ENCODE results near the gene CHRNE. TPM values are rescaled to one million over a fixed set of nuclear protein-coding genes. Genes with fewer than 3 reads are reported as not detected.
A peak's percentile ranks its signal among the peaks of the same experiment; 100 is the strongest.

The CHRNE gene
- total and polyA plus RNA-seq, 2 of the 8 experiments (the other 6 are each of a cell fraction or from before 2014, with no cell fraction given) = 0.15 to 0.33 TPM

DNA sequence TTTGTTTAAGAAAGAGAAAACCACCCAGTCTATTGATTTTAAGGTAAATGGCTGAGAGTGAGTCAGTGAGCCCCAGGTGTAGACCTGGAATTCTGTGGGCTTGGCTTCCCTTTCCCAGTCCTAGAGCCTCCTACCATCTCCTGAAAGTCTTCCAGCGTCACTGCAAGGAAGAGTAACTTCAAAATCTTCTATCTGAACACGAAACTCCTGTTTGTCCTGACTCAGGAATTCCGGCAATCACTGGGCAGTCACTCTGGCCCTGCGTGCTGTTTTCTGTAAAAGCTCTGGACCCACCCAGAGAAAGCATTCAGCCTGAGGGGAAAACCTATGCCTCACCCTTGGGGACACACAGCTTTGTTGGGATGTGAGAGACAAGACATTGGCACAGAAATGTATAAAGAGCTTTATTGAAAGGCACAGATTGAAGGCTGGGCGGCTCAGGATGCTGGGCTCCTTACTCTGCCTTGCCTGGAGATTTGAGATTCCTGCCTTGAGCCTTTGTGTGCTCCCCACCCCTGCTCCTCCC is 53.8 kb downstream of the CHRNE start:
- H3K9ac ChIP-seq (replicated peaks in 1 of 4; ENCODE audit: extremely low read depth in 1 of 4, low read depth in 3 of 4, low read length in 3 of 4) = peak overlapping the region in 2 of 4 experiments; percentile 31 to 42; a peak in 4 of 7 replicates
- DNase-seq (ENCODE audit: low read depth in 1 of 2, low spot score in 2 of 2) = peak in 1 of 2 experiments; percentile 47

More for the DNA sequence above, 53.8 kb downstream of the CHRNE start:
- Histone ChIP-seq H2BK12ac (ENCODE audit: low read depth, low read length) (peak overlapping the region; percentile 52), H3K18ac (ENCODE audit: extremely low read depth, low read length) (peak overlapping the region; percentile 78; the same call in 1 of the 2 replicates), H2AK5ac (ENCODE audit: low read depth, low read length) (no peak overlapping the region), H2BK120ac (replicated peaks; ENCODE audit: low read depth, low read length) (peak overlapping the region; percentile 57), H2AFZ (ENCODE audit: low read length) (no peak overlapping the region), H3K23me2 (ENCODE audit: low read depth, low read length) (peaks cover 7% of the 10 kb centered on the region; the same call in 1 of the 2 replicates), H3K27ac (ENCODE audit: low read depth, low read length) (peak overlapping the region; percentile 73), H2BK5ac (ENCODE audit: low read depth, low read length) (peak overlapping the region; percentile 84), H4K5ac (ENCODE audit: insufficient read length, low read depth, low read length) (peak overlapping the region; percentile 38), H3K4me2 (ENCODE audit: insufficient read depth in 1 of 2, low read depth in 2 of 2, low read length in 2 of 2) (peak overlapping the region; percentile 47 to 58), H3K56ac (replicated peaks; ENCODE audit: insufficient read length, low read depth, low read length) (no peak overlapping the region), H4K91ac (replicated peaks; ENCODE audit: insufficient read length, low read length) (peak overlapping the region; percentile 83), H3K14ac (ENCODE audit: insufficient read length) (no peak overlapping the region), H4K20me1 (replicated peaks in 1 of 2; ENCODE audit: control insufficient read depth in 1 of 2, insufficient read depth in 2 of 2, low read length in 2 of 2) (no peaks in the 10 kb centered on the region), H3K4ac (replicated peaks; ENCODE audit: insufficient read length, low read depth, low read length) (peak overlapping the region; percentile 27), H3K79me2 (ENCODE audit: control insufficient read depth in 1 of 2, insufficient read depth in 2 of 2, low read length in 2 of 2) (peaks cover 4 to 59% of the 10 kb centered on the region in 2 experiments), H3K27me3 (replicated peaks in 1 of 4; ENCODE audit: control insufficient read depth in 3 of 4, extremely low read depth in 1 of 4, insufficient read depth in 3 of 4, low read length in 3 of 4) (no peaks in the 10 kb centered on the region), H3K9me3 (ENCODE audit: insufficient read depth in 2 of 2, low read depth in 1 of 2, low read length in 1 of 2) (no peaks in the 10 kb centered on the region), H3K4me3 (ENCODE audit: extremely low read depth in 1 of 4, insufficient read depth in 2 of 4, low read depth in 3 of 4, low read length in 4 of 4) (peak overlapping the region in 1 of 4 experiments; percentile 32; a peak in 1 of 8 replicates), H2BK20ac (ENCODE audit: low read length) (no peak overlapping the region), H3K4me1 (replicated peaks in 1 of 4; ENCODE audit: control insufficient read depth in 3 of 4, insufficient read depth in 4 of 4, low read length in 3 of 4) (peaks cover 11 to 32% (median 25%) of the 10 kb centered on the region in 4 experiments), H3K23ac (ENCODE audit: insufficient read length) (no peak overlapping the region), H3K79me1 (ENCODE audit: low read depth, low read length) (peaks cover 17% of the 10 kb centered on the region), H2BK15ac (ENCODE audit: low read length) (0 out of 2 replicates have a peak overlapping the region, but pooled peaks have one; percentile 12), H3K36me3 (ENCODE audit: control insufficient read depth in 2 of 4, insufficient read depth in 4 of 4, low read length in 3 of 4) (no peaks in the 10 kb centered on the region; a peak in 1 of 8 replicates), H4K8ac (ENCODE audit: extremely low read depth, insufficient read depth, low read length) (peak overlapping the region; percentile 28; the same call in 1 of the 2 replicates)
- ChIA-PET CTCF (ENCODE audit: partially characterized antibody) (interaction anchor here (0.5 to 1.4 kb wide), 4 partner anchors 12 to 81 kb away, joined by 3 to 5 read pairs (median 4); no protein-coding TSS in a partner anchor), POLR2A (ENCODE audit: partially characterized antibody) (interaction anchor here (0.6 to 3.1 kb wide), 9 partner anchors 10 to 77 kb away, joined by 3 to 15 read pairs (median 3); no protein-coding TSS in a partner anchor)
- WGBS, 2 experiments (ENCODE audit: extremely low coverage in 1 of 2, insufficient coverage in 1 of 2, insufficient read length in 1 of 2, insufficient replicate concordance in 2 of 2, low coverage in 1 of 2, low lambda C conversion rate in 2 of 2, missing lambda C conversion rate in 1 of 2) = 56% methylated on average over 5 of the region's 5 CpGs; no CpG with 5 or more reads in 1 of the 2 experiments
- FAIRE-seq = no peak
- no peak for TF ChIP-seq EZH2 (IDR thresholded peaks at IDR 0.05; ENCODE audit: low read depth, low read length, severe bottlenecking)
- 0 out of 2 replicates have a peak, but pooled peaks have one; percentile 23 for TF ChIP-seq SP1 (IDR thresholded peaks at IDR 0.05; ENCODE audit: low read depth, low read length)

All from H1 (cell line).